GM18867 (cell line): ENCODE data around the gene TACC3.

Source experiments
- ATAC-seq: cut with Tn5 transposase; IDR thresholded peaks from one replicate; pipeline ENCODE4 v1.9.1; 2021; ENCODE audit warnings: mild to moderate bottlenecking, moderate library complexity; ENCODE audit not compliant: unreplicated experiment

Gene TACC3

GRCh38 chr4:1771555-1772305, 50.4 kb downstream of the TACC3 start:
- no peak for ATAC-seq

GRCh38 chr4:1772853-1773538, 51.7 kb downstream of the TACC3 start:
- no peak for ATAC-seq

GRCh38 chr4:1773754-1774153, 52.4 kb downstream of the TACC3 start:
- no peak for ATAC-seq

GRCh38 chr4:1775731-1776500, 54.6 kb downstream of the TACC3 start:
- no peak for ATAC-seq

- ATAC-seq = no peak
Measured at GRCh38 chr4:1776521-1777161, 55.3 kb downstream of the TACC3 start.

- ATAC-seq = no peak
Measured at GRCh38 chr4:1777822-1778641, 56.7 kb downstream of the TACC3 start.

- no peak for ATAC-seq
Measured at GRCh38 chr4:1778642-1779392, 57.5 kb downstream of the TACC3 start.

GRCh38 chr4:1779588-1780382, 58.5 kb downstream of the TACC3 start:
- ATAC-seq = no peak

GRCh38 chr4:1780435-1780834, 59.1 kb downstream of the TACC3 start:
- ATAC-seq = no peak

- ATAC-seq = no peak
Measured at GRCh38 chr4:1783015-1783414, 61.7 kb downstream of the TACC3 start.

GRCh38 chr4:1783970-1784369, 62.6 kb downstream of the TACC3 start:
- ATAC-seq = no peak

GRCh38 chr4:1784395-1784788, 63.1 kb downstream of the TACC3 start:
- no peak for ATAC-seq

GRCh38 chr4:1784789-1785591, 63.7 kb downstream of the TACC3 start:
- ATAC-seq = no peak

- ATAC-seq = no peak
Measured at GRCh38 chr4:1785592-1785991, 64.3 kb downstream of the TACC3 start.

GRCh38 chr4:1786544-1787362, 65.4 kb downstream of the TACC3 start:
- ATAC-seq = no peak

GRCh38 chr4:1787411-1788077, 66.2 kb downstream of the TACC3 start:
- no peak for ATAC-seq
